DMS79 treated with DMSO at 0.1 percent for 48 hours (cell line): Measurements from ENCODE around the gene FCHSD1.

ENCODE experiments used
- DNase-seq: peaks from one replicate; lab custom pipeline; 2025; lab: John Stamatoyannopoulos, UW

The FCHSD1 gene

GRCh38 chr5:141640698-141641097, 10.5 kb downstream of the FCHSD1 start:
- no peak for DNase-seq

GRCh38 chr5:141640051-141640415, 11.2 kb downstream of the FCHSD1 start:
- no peak for DNase-seq

GRCh38 chr5:141639357-141640050, 11.7 kb downstream of the FCHSD1 start:
- no peak for DNase-seq

GRCh38 chr5:141638771-141639170, 12.4 kb downstream of the FCHSD1 start:
- DNase-seq: no peak

GRCh38 chr5:141637767-141638419, 13.3 kb downstream of the FCHSD1 start:
- DNase-seq: no peak

GRCh38 chr5:141637123-141637766, 14.0 kb downstream of the FCHSD1 start:
- no peak for DNase-seq

GRCh38 chr5:141636413-141637122, 14.7 kb downstream of the FCHSD1 start, which contains the start of the genes HDAC3 and RELL2:
Gene HDAC3 (minus strand): TSS chr5:141636849. CDS start chr5:141636790, 59 bp downstream.
Gene RELL2 (plus strand): TSS chr5:141636997. CDS start chr5:141638226, 1,229 bp downstream.
- peak; percentile 59 for DNase-seq

GRCh38 chr5:141636106-141636412, 15.2 kb downstream of the FCHSD1 start:
- DNase-seq: no peak

GRCh38 chr5:141635646-141636045, 15.6 kb downstream of the FCHSD1 start:
- DNase-seq: no peak

GRCh38 chr5:141634720-141635119, 16.5 kb downstream of the FCHSD1 start:
- no peak for DNase-seq

- DNase-seq: no peak
These were observed 17.2 kb downstream of the FCHSD1 start for GRCh38 chr5:141633871-141634561.

GRCh38 chr5:141632650-141633049, 18.6 kb downstream of the FCHSD1 start:
- no peak for DNase-seq

- DNase-seq: no peak
These were observed 20.6 kb downstream of the FCHSD1 start for GRCh38 chr5:141630570-141631140.

GRCh38 chr5:141628175-141628788, 22.9 kb downstream of the FCHSD1 start:
- no peak for DNase-seq

GRCh38 chr5:141623611-141624010, 27.6 kb downstream of the FCHSD1 start:
- DNase-seq: no peak

GRCh38 chr5:141623186-141623585, 28.0 kb downstream of the FCHSD1 start:
- no peak for DNase-seq

GRCh38 chr5:141618804-141619554, 32.2 kb downstream of the FCHSD1 start, which contains the start of gene DIAPH1:
Gene DIAPH1 (minus strand): TSS chr5:141619000. CDS start chr5:141618914, 86 bp downstream.
- peak; percentile 56 for DNase-seq

- DNase-seq: peak; percentile 13
These were observed 33.0 kb downstream of the FCHSD1 start for GRCh38 chr5:141618030-141618803.

GRCh38 chr5:141617682-141618029, 33.6 kb downstream of the FCHSD1 start:
- peak; percentile 13 for DNase-seq

- DNase-seq: no peak
These were observed 34.1 kb downstream of the FCHSD1 start for GRCh38 chr5:141617128-141617527.
